DOHH2 (cell line): ENCODE measurements around the gene RUNDC1.

Experiments
- H3F3A ChIP-seq: fragments of 200-600 bp; sonication (generic), shearing (Covaris generic); 2 replicates; pipeline ENCODE4 v1.6.0; 2016; ENCODE audit warnings: antibody characterized with exemption, mild to moderate bottlenecking; ENCODE audit not compliant: control insufficient read depth, insufficient read depth
- H3K27ac ChIP-seq: fragments of 200-600 bp; sonication (generic); 2 replicates; pipeline ENCODE4 v1.5.1; 2014; ENCODE audit warnings: low read depth, mild to moderate bottlenecking, low read length, moderate library complexity
- H3K27me3 ChIP-seq: fragments of 200-600 bp; sonication (generic); 2 replicates; pipeline ENCODE4 v1.6.1; 2014; ENCODE audit warnings: mild to moderate bottlenecking, low read length, mixed read lengths; ENCODE audit not compliant: control insufficient read depth
- H3K36me3 ChIP-seq: fragments of 200-600 bp; sonication (generic); 2 replicates; pipeline ENCODE4 v1.6.1; 2014; ENCODE audit warnings: mild to moderate bottlenecking, low read length, moderate library complexity, mixed read lengths; ENCODE audit not compliant: control insufficient read depth
- H3K4me1 ChIP-seq: fragments of 200-600 bp; sonication (generic); 2 replicates; pipeline ENCODE4 v1.6.1; 2014; ENCODE audit warnings: mild to moderate bottlenecking, low read length, mixed read lengths; ENCODE audit not compliant: control insufficient read depth
- H3K4me2 ChIP-seq: fragments of 200-600 bp; sonication (generic); 2 replicates; pipeline ENCODE4 v1.6.0; 2014; ENCODE audit warnings: mild to moderate bottlenecking, low read length, moderate library complexity
- H3K4me3 ChIP-seq: fragments of 200-600 bp; sonication (generic); 2 replicates; pipeline ENCODE4 v1.5.1; 2014; ENCODE audit warnings: mild to moderate bottlenecking, low read length, mixed read lengths
- H3K79me2 ChIP-seq: fragments of 200-600 bp; sonication (generic); 2 replicates; pipeline ENCODE4 v1.6.1; 2014; ENCODE audit warnings: mild to moderate bottlenecking, low read length, mixed read lengths; ENCODE audit not compliant: control insufficient read depth
- H3K9me2 ChIP-seq: fragments of 200-600 bp; sonication (generic); replicated peaks from 2 replicates; pipeline ENCODE4 v1.6.1; 2014; ENCODE audit warnings: mild to moderate bottlenecking, low read length, mixed read lengths; ENCODE audit not compliant: control insufficient read depth
- H3K9me3 ChIP-seq: fragments of 200-600 bp; sonication (generic); 2 replicates; pipeline ENCODE4 v1.6.1; 2014; ENCODE audit warnings: antibody characterized with exemption, low read length, mixed read lengths; ENCODE audit not compliant: control insufficient read depth, insufficient read depth
- H4K20me1 ChIP-seq: fragments of 200-600 bp; sonication (generic); 2 replicates; pipeline ENCODE4 v1.6.0; 2014; ENCODE audit warnings: low read depth, mild to moderate bottlenecking, antibody characterized with exemption, low read length, moderate library complexity; ENCODE audit not compliant: control insufficient read depth, insufficient read depth
- EZH2phosphoT487 ChIP-seq: fragments of 200-600 bp; sonication (generic); IDR thresholded peaks from 2 replicates; pipeline ENCODE4 v1.6.1; 2017; ENCODE audit warnings: borderline replicate concordance, mild to moderate bottlenecking, antibody characterized with exemption, low read length, moderate library complexity, mixed read lengths
- TF ChIP-seq, protein P1 (sequence below): fragments of 200-600 bp; sonication (generic); IDR thresholded peaks from one replicate; pipeline ENCODE4 v1.5.1; 2014; ENCODE audit warnings: antibody characterized with exemption, mild to moderate bottlenecking, low read depth, low read length; ENCODE audit not compliant: poor library complexity, severe bottlenecking

The RUNDC1 gene

GRCh38 chr17:43014649-43015542, 34.5 kb downstream of the RUNDC1 start:
- no peaks in the 10 kb centered on the region for H4K20me1 ChIP-seq
- no peak overlapping the region for H3K4me2 ChIP-seq
- TF ChIP-seq, protein P1, sequence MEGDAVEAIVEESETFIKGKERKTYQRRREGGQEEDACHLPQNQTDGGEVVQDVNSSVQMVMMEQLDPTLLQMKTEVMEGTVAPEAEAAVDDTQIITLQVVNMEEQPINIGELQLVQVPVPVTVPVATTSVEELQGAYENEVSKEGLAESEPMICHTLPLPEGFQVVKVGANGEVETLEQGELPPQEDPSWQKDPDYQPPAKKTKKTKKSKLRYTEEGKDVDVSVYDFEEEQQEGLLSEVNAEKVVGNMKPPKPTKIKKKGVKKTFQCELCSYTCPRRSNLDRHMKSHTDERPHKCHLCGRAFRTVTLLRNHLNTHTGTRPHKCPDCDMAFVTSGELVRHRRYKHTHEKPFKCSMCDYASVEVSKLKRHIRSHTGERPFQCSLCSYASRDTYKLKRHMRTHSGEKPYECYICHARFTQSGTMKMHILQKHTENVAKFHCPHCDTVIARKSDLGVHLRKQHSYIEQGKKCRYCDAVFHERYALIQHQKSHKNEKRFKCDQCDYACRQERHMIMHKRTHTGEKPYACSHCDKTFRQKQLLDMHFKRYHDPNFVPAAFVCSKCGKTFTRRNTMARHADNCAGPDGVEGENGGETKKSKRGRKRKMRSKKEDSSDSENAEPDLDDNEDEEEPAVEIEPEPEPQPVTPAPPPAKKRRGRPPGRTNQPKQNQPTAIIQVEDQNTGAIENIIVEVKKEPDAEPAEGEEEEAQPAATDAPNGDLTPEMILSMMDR: no peak
- TF ChIP-seq EZH2phosphoT487: no peak

DNA sequence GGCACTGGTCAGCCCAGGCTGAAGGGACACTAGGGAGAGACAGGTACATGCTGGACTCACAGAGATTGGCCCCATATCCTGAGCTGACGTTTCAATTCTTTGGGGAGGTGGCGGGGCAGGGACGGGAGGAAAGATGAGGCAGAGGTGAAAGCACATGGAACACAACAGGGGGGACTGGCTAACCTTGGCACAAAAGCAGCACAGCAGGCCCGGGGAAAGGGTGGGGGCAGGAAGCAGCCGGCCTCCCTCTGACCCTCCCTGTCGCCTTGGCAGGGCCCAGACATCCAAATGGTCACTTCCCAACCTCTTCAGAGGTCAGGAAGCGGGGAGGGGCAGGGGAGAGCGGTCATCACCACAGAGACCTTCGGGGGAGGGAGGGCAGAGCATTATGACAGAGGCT, 35.2 kb downstream of the RUNDC1 start:
- Histone ChIP-seq H3K4me3 (no peak overlapping the region), H3K9me3 (no peaks in the 10 kb centered on the region), H4K20me1 (no peaks in the 10 kb centered on the region), H3K4me1 (no peaks in the 10 kb centered on the region), H3K79me2 (no peaks in the 10 kb centered on the region), H3K9me2 (no peaks in the 10 kb centered on the region), H3F3A (no peaks in the 10 kb centered on the region; the same call in 1 of the 2 replicates), H3K27me3 (no peaks in the 10 kb centered on the region), H3K4me2 (no peak overlapping the region), H3K27ac (no peak overlapping the region), H3K36me3 (no peaks in the 10 kb centered on the region)
- TF ChIP-seq, protein P1: no peak
- no peak for TF ChIP-seq EZH2phosphoT487

More at GRCh38 chr17:43014649-43015542, 34.5 kb downstream of the RUNDC1 start:
- no peak overlapping the region for H3K4me3 ChIP-seq
- no peaks in the 10 kb centered on the region for H3K9me2 ChIP-seq
- no peaks in the 10 kb centered on the region for H3K9me3 ChIP-seq
- H3K36me3 ChIP-seq: no peaks in the 10 kb centered on the region
- no peaks in the 10 kb centered on the region for H3K4me1 ChIP-seq
- no peak overlapping the region for H3K27ac ChIP-seq
- no peaks in the 10 kb centered on the region for H3K79me2 ChIP-seq
- no peaks in the 10 kb centered on the region for H3K27me3 ChIP-seq
- H3F3A ChIP-seq: no peaks in the 10 kb centered on the region; the same call in 1 of the 2 replicates

DNA sequence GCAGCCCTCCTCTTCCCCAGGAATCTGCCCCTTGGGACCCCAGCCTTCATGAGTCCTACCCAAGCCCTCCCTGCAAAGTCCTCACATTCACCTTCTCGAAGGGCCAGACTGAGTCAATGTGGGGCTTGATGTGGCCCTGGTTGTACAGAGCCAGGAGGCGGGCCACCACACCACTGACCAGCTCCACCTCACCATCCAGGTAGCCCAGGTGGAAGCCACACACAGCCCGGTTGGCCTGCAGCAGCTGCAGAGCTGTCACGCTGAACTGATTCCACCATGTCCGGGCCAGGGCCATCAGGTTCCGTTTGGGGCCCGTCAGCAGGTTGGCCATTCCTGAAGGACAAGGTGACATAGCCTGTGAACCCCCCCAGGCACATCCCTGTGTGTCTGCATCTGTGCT, 35.9 kb downstream of the RUNDC1 start:
- Histone ChIP-seq H3K27ac (no peak overlapping the region), H3K9me2 (no peaks in the 10 kb centered on the region), H3K36me3 (no peaks in the 10 kb centered on the region), H3K4me3 (no peak overlapping the region), H4K20me1 (no peaks in the 10 kb centered on the region), H3K9me3 (no peaks in the 10 kb centered on the region), H3K4me1 (peaks cover 4% of the 10 kb centered on the region), H3F3A (no peaks in the 10 kb centered on the region; the same call in 1 of the 2 replicates), H3K79me2 (no peaks in the 10 kb centered on the region), H3K4me2 (no peak overlapping the region), H3K27me3 (no peaks in the 10 kb centered on the region)
- TF ChIP-seq, protein P1: no peak
- no peak for TF ChIP-seq EZH2phosphoT487
